Loucy (cell line): ENCODE results near the gene RAD51B.

Experiments
- H2AFZ ChIP-seq: fragments of 200-600 bp; sonication (generic); 2 replicates; pipeline ENCODE4 v1.6.0; 2016; ENCODE audit warnings: antibody characterized with exemption, mild to moderate bottlenecking, low read length, moderate library complexity
- H3F3A ChIP-seq: fragments of 200-600 bp; 2 replicates; pipeline ENCODE4 v1.6.0; 2016; ENCODE audit warnings: antibody characterized with exemption, low read depth, mild to moderate bottlenecking
- H3K27me3 ChIP-seq: fragments of 200-600 bp; sonication (generic); 2 replicates; pipeline ENCODE4 v1.6.1; 2014; ENCODE audit warnings: low read length, mild to moderate bottlenecking; ENCODE audit not compliant: insufficient read depth, poor library complexity, severe bottlenecking
- H3K36me3 ChIP-seq: fragments of 200-600 bp; sonication (generic); 2 replicates; pipeline ENCODE4 v1.6.1; 2016; ENCODE audit warnings: low read length; ENCODE audit not compliant: insufficient read depth
- H3K4me1 ChIP-seq: fragments of 200-600 bp; sonication (generic); 2 replicates; pipeline ENCODE4 v1.5.1; 2014; ENCODE audit warnings: low read length, mild to moderate bottlenecking; ENCODE audit not compliant: insufficient read depth, poor library complexity, severe bottlenecking
- H3K4me2 ChIP-seq: fragments of 200-600 bp; sonication (generic); 2 replicates; pipeline ENCODE4 v1.6.0; 2014; ENCODE audit warnings: antibody characterized with exemption, low read length, low read depth, mild to moderate bottlenecking; ENCODE audit not compliant: poor library complexity, severe bottlenecking
- H3K4me3 ChIP-seq: fragments of 200-600 bp; sonication (generic); 2 replicates; pipeline ENCODE4 v1.5.1; 2014; ENCODE audit warnings: low read length, mild to moderate bottlenecking, mixed read lengths; ENCODE audit not compliant: poor library complexity, severe bottlenecking
- H3K79me2 ChIP-seq: fragments of 200-600 bp; sonication (generic); 2 replicates; pipeline ENCODE4 v1.6.1; 2014; ENCODE audit warnings: low read length; ENCODE audit not compliant: insufficient read depth
- H3K9ac ChIP-seq: fragments of 200-600 bp; sonication (generic); 2 replicates; pipeline ENCODE4 v1.6.0; 2014; ENCODE audit warnings: mild to moderate bottlenecking, low read depth, low read length, moderate library complexity; ENCODE audit not compliant: poor library complexity, severe bottlenecking
- H3K9me2 ChIP-seq: fragments of 200-600 bp; sonication (generic); replicated peaks from 2 replicates; pipeline ENCODE4 v1.6.1; 2016; ENCODE audit warnings: low read depth, low read length, mixed read lengths
- H3K9me3 ChIP-seq: fragments of 200-600 bp; sonication (generic); 2 replicates; pipeline ENCODE4 v1.6.1; 2014; ENCODE audit warnings: mild to moderate bottlenecking, antibody characterized with exemption, low read length, low read depth; ENCODE audit not compliant: insufficient read depth
- H4K20me1 ChIP-seq: fragments of 200-600 bp; sonication (generic); 2 replicates; pipeline ENCODE4 v1.6.0; 2014; ENCODE audit warnings: antibody characterized with exemption, low read length, mild to moderate bottlenecking; ENCODE audit not compliant: insufficient read depth, poor library complexity, severe bottlenecking
- CTCF ChIP-seq: fragments of 200-600 bp; sonication (generic); conservative IDR thresholded peaks from 2 replicates; pipeline ENCODE4 v1.5.1; 2014; ENCODE audit warnings: mild to moderate bottlenecking, antibody characterized with exemption, low read length
- EZH2phosphoT487 ChIP-seq: fragments of 200-600 bp; IDR thresholded peaks from 2 replicates; pipeline ENCODE4 v1.6.1; 2018; ENCODE audit warnings: antibody characterized with exemption, mild to moderate bottlenecking, moderate library complexity, borderline replicate concordance

The RAD51B gene

GRCh38 chr14:68105816-68106215, 286.2 kb downstream of the RAD51B start:
- Histone ChIP-seq H4K20me1 (no peaks in the 10 kb centered on the region), H3K4me2 (peak overlapping the region; percentile 22), H3K9me3 (peaks cover 21% of the 10 kb centered on the region; the same call in 1 of the 2 replicates), H3K36me3 (0 out of 2 replicates have a peak, but pooled peaks cover 5% of the 10 kb centered on the region), H3K4me3 (peak overlapping the region; percentile 19), H3K79me2 (no peaks in the 10 kb centered on the region), H3K4me1 (peaks cover 44% of the 10 kb centered on the region), H3K9ac (peak overlapping the region; percentile 42), H3F3A (no peaks in the 10 kb centered on the region), H3K9me2 (no peaks in the 10 kb centered on the region), H3K27me3 (no peaks in the 10 kb centered on the region), H2AFZ (0 out of 2 replicates have a peak overlapping the region, but pooled peaks have one; percentile 10)
- TF ChIP-seq EZH2phosphoT487, result no peak
- TF ChIP-seq CTCF, result no peak

DNA sequence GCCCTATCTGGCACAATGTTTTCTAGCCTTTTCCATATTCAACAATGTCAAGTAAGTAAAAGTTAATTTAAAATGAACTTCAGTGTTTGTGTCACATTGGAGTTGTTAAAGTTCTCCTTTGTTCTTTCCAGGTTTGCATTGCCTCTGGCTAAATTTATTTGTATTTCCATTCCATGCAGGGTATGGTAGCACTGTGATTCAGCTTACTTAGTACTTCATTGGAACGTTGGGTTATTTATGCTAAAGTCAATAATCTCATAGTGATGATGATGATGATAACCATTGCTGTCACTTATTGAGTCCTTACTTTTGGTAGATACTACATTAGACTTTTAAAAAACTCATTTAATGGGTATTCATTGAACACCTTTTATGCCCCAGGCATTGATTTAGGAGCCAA, 286.9 kb downstream of the RAD51B start:
- Histone ChIP-seq H3K36me3 (0 out of 2 replicates have a peak, but pooled peaks cover 5% of the 10 kb centered on the region), H2AFZ (no peak overlapping the region), H3K9ac (peak overlapping the region; percentile 42), H3K79me2 (no peaks in the 10 kb centered on the region), H3F3A (no peaks in the 10 kb centered on the region), H3K9me2 (no peaks in the 10 kb centered on the region), H4K20me1 (no peaks in the 10 kb centered on the region), H3K9me3 (peaks cover 16% of the 10 kb centered on the region; the same call in 1 of the 2 replicates), H3K4me1 (peaks cover 50% of the 10 kb centered on the region), H3K4me3 (peak overlapping the region; percentile 19), H3K4me2 (peak overlapping the region; percentile 22), H3K27me3 (no peaks in the 10 kb centered on the region)
- TF ChIP-seq EZH2phosphoT487, result no peak
- no peak for TF ChIP-seq CTCF

DNA sequence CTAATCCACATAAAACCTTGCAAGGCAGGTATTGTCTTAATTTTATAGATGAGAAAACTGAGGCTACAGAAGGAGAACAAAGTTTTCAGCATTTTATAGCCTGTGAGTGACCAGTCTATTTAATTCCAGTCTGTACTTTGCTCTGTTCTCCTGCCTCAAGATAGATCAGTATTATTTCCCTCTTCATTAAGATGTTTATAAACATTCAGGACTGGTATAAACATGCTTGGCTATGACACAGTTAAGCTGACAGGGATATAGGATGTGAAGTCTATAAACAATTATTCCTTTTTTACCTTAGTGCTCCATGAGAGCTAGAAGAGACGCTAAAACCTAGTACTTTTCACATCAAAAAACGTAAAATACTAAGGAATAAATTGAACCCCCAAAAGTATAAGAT, 287.3 kb downstream of the RAD51B start:
- Histone ChIP-seq H3K79me2 (no peaks in the 10 kb centered on the region), H4K20me1 (no peaks in the 10 kb centered on the region), H3K4me3 (no peak overlapping the region), H3K9me2 (no peaks in the 10 kb centered on the region), H3K9ac (no peak overlapping the region), H3K27me3 (no peaks in the 10 kb centered on the region), H2AFZ (no peak overlapping the region), H3F3A (no peaks in the 10 kb centered on the region), H3K4me2 (no peak overlapping the region), H3K4me1 (peaks cover 55% of the 10 kb centered on the region), H3K36me3 (0 out of 2 replicates have a peak, but pooled peaks cover 2% of the 10 kb centered on the region), H3K9me3 (peaks cover 11% of the 10 kb centered on the region; the same call in 1 of the 2 replicates)
- no peak for TF ChIP-seq CTCF
- no peak for TF ChIP-seq EZH2phosphoT487
